Smooth muscle cell (in vitro differentiated cells): Measurements from ENCODE around the gene CACNA2D2. TPM values are rescaled to one million over a fixed set of nuclear protein-coding genes. Genes with fewer than 3 reads are reported as not detected.
A peak's percentile ranks its signal among the peaks of the same experiment; 100 is the strongest.

ENCODE experiments used
- DNase-seq: peaks from one replicate; lab custom pipeline; 2025; ENCODE audit not compliant: unreplicated experiment; lab: John Stamatoyannopoulos, UW
- H2AFZ ChIP-seq: fragments of 200-600 bp; sonication (generic); 2 replicates; pipeline ENCODE4 v1.6.0; 2016; ENCODE audit warnings: antibody characterized with exemption, low read depth, mild to moderate bottlenecking
- H3F3A ChIP-seq: fragments of 200-600 bp; sonication (generic); 2 replicates; pipeline ENCODE4 v1.6.0; 2017; ENCODE audit warnings: antibody characterized with exemption, low read depth
- H3K27ac ChIP-seq: fragments of 200-600 bp; sonication (generic); 2 replicates; pipeline ENCODE4 v1.5.1; 2016; ENCODE audit warnings: low read depth, mild to moderate bottlenecking
- H3K27me3 ChIP-seq: fragments of 200-600 bp; sonication (generic); 2 replicates; pipeline ENCODE4 v1.6.1; 2016; ENCODE audit warnings: low read depth, mild to moderate bottlenecking
- H3K36me3 ChIP-seq: fragments of 200-600 bp; sonication (generic); 2 replicates; pipeline ENCODE4 v1.5.1; 2016; ENCODE audit warnings: low read depth
- H3K4me1 ChIP-seq: fragments of 200-600 bp; sonication (generic); 2 replicates; pipeline ENCODE4 v1.5.1; 2016; ENCODE audit warnings: low read depth
- H3K4me2 ChIP-seq: fragments of 200-600 bp; sonication (generic); 2 replicates; pipeline ENCODE4 v1.6.0; 2016; ENCODE audit warnings: mild to moderate bottlenecking
- H3K4me3 ChIP-seq: fragments of 200-600 bp; sonication (generic); 2 replicates; pipeline ENCODE4 v1.5.1; 2016; ENCODE audit warnings: mild to moderate bottlenecking
- H3K79me2 ChIP-seq: fragments of 200-600 bp; sonication (generic); 2 replicates; pipeline ENCODE4 v1.6.0; 2016; ENCODE audit warnings: low read depth, mild to moderate bottlenecking
- H3K9ac ChIP-seq: fragments of 200-600 bp; sonication (generic); 2 replicates; pipeline ENCODE4 v1.6.0; 2016; ENCODE audit warnings: low read depth
- H3K9me3 ChIP-seq: fragments of 200-600 bp; sonication (generic); replicated peaks from 2 replicates; pipeline ENCODE4 v1.5.1; 2016; ENCODE audit warnings: low read depth
- H4K20me1 ChIP-seq: fragments of 200-600 bp; sonication (generic); 2 replicates; pipeline ENCODE4 v1.6.0; 2016; ENCODE audit warnings: low read depth
- WGBS: methylation state at CpG from one replicate; pipeline ENCODE4 v1.1.7; 2016; ENCODE audit warnings: low lambda C conversion rate; 5-methylcytosine and 5-hydroxymethylcytosine counted together
- polyA plus RNA-seq: library from polyadenylated mRNA; unstranded; fragments of >200 nt; fragmentation: Nextera tagmentation; extraction: Ambion mirVana; gene quantifications from 2 replicates; pipeline ENCODE4 v1.2.1, GENCODE V29; 2016
- total RNA-seq: library from RNA; depleted of rRNA; stranded (reverse); fragments of >200 nt; gene quantifications from 2 replicates; pipeline ENCODE4 v1.2.3, GENCODE V29; 2014
- TF ChIP-seq, protein P1 (sequence below): fragments of 200-600 bp; sonication (generic); IDR thresholded peaks from 2 replicates; pipeline ENCODE4 v1.5.1; 2017; ENCODE audit warnings: borderline replicate concordance, mild to moderate bottlenecking, antibody characterized with exemption; ENCODE audit not compliant: insufficient read depth, poor library complexity, severe bottlenecking

The CACNA2D2 gene
- total and polyA plus RNA-seq, 2 experiments from 2014 or later, result 0.27 to 0.51 TPM

DNA sequence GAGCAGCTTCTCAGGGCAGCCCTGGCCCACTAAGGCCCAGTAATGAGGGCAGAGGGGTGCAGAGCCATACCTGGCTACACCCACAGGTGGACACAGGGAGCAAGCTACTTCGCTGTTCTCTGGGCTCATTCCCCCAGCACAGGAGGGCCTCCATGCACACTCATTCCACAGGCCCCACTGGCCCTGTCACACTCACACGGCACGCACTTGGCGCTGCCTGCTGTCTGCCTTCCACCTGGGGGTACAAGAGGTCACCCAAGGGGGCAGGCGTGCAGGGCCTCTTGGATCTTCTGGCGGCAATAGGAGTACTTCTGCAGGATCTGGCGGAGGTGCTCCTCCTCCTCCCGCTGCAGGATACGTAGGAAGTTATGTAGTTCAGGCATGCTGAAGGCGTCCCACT lies 173.1 kb downstream of the CACNA2D2 start:
- H3K27ac ChIP-seq, result no peak overlapping the region
- H3K9me3 ChIP-seq, result no peaks in the 10 kb centered on the region
- no peak overlapping the region for H2AFZ ChIP-seq
- no peak overlapping the region for H3K4me2 ChIP-seq
- peaks cover 16% of the 10 kb centered on the region for H3F3A ChIP-seq
- H3K36me3 ChIP-seq, result no peaks in the 10 kb centered on the region
- peaks cover 63% of the 10 kb centered on the region for H3K79me2 ChIP-seq
- H3K27me3 ChIP-seq, result no peaks in the 10 kb centered on the region
- H3K4me1 ChIP-seq, result peaks cover 24% of the 10 kb centered on the region
- DNase-seq, result no peak
- H3K9ac ChIP-seq, result no peak overlapping the region
- H4K20me1 ChIP-seq, result peaks cover 39% of the 10 kb centered on the region
- 98% methylated on average over 10 of the region's 10 CpGs for WGBS
- TF ChIP-seq, protein P1, sequence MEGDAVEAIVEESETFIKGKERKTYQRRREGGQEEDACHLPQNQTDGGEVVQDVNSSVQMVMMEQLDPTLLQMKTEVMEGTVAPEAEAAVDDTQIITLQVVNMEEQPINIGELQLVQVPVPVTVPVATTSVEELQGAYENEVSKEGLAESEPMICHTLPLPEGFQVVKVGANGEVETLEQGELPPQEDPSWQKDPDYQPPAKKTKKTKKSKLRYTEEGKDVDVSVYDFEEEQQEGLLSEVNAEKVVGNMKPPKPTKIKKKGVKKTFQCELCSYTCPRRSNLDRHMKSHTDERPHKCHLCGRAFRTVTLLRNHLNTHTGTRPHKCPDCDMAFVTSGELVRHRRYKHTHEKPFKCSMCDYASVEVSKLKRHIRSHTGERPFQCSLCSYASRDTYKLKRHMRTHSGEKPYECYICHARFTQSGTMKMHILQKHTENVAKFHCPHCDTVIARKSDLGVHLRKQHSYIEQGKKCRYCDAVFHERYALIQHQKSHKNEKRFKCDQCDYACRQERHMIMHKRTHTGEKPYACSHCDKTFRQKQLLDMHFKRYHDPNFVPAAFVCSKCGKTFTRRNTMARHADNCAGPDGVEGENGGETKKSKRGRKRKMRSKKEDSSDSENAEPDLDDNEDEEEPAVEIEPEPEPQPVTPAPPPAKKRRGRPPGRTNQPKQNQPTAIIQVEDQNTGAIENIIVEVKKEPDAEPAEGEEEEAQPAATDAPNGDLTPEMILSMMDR, result no peak
- H3K4me3 ChIP-seq, result no peak overlapping the region

DNA sequence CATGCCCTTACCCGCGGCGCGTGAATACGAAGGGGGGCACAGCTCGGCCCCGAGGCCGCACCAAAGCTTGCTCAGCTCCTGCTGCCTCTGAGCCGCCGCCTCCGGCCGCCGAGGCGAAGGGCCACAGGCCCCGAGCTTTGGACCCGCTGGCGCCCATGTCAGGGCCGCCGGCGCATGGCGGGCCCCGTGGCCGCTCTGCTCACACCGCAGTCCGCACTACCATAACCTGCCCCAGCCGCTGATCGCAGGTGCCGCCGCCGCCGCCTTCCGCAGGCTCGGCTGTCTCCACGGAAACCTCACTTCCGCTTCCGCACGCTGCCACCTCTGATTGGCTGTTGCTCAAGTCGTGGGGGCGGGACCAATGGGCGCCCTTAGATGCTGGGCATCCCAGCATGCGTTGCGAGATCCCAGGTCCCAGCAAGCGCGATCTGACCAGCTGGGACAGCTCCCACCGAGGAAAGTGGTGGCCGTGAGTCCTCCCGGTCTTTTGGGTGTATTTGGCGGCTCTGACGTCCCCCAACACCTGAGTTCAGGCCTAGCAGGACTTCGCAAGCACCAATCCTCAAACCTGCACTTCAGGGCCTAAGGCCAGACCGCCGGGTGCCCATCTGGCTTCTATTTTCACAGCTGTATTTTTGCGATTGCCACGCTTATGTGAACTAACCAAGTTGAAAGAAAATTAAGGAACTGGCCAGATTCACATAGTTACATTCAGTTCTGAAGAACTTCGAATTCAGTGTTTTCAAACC lies 175.3 kb downstream of the CACNA2D2 start, which contains the start of gene TUSC2:
Gene TUSC2, minus strand, starts transcription at position 281 of the 749 bp plus-strand sequence. Its CDS starts 124 bp downstream, at position 157.
- H3K4me2 ChIP-seq, result peak within 1 kb of the TSS; percentile 94
- peak within 1 kb of the TSS; percentile 64 for H2AFZ ChIP-seq
- peaks cover 17% of the 10 kb centered on the region for H4K20me1 ChIP-seq
- peaks cover 41% of the 10 kb centered on the region for H3K79me2 ChIP-seq
- H3K4me3 ChIP-seq, result peak within 1 kb of the TSS; percentile 84
- peak within 1 kb of the TSS; percentile 86 for H3K9ac ChIP-seq
- peak; percentile 72 for DNase-seq
- TF ChIP-seq, protein P1, result no peak
- H3K27me3 ChIP-seq, result no peaks in the 10 kb centered on the region
- H3K9me3 ChIP-seq, result no peaks in the 10 kb centered on the region
- peaks cover 15% of the 10 kb centered on the region for H3F3A ChIP-seq
- H3K27ac ChIP-seq, result peak within 1 kb of the TSS; percentile 69
- H3K36me3 ChIP-seq, result no peaks in the 10 kb centered on the region
- H3K4me1 ChIP-seq, result peaks cover 9% of the 10 kb centered on the region
- WGBS, result 6% methylated on average over 55 of the region's 55 CpGs

DNA sequence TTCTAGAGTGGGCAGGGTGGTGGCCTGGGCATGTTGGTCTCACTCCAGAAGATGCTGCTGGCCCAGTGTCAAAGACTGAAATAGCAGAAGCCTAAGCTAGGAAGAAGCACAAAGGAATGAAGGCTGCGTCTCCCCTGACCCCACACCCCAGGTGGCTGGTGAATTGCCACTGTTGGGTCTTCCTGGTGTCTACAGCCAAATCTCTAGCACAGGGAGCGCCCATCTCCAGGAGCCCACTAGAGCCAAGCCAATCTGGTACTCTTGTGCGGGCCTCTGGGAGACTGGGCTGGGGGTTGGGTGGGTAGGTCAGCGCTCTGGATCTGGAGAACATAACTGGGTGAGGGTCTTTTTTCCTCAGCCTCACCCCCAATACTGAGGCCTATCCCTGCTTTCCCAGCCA lies 176.3 kb downstream of the CACNA2D2 start:
- peak overlapping the region; percentile 84 for H3K4me3 ChIP-seq
- DNase-seq, result no peak
- no peak overlapping the region for H3K27ac ChIP-seq
- H4K20me1 ChIP-seq, result peaks cover 7% of the 10 kb centered on the region
- 90% methylated on average over 4 of the region's 4 CpGs for WGBS
- H3K27me3 ChIP-seq, result no peaks in the 10 kb centered on the region
- H3F3A ChIP-seq, result peaks cover 17% of the 10 kb centered on the region
- peaks cover 16% of the 10 kb centered on the region for H3K4me1 ChIP-seq
- H3K79me2 ChIP-seq, result peaks cover 31% of the 10 kb centered on the region
- peak overlapping the region; percentile 86 for H3K9ac ChIP-seq
- H3K9me3 ChIP-seq, result no peaks in the 10 kb centered on the region
- H3K36me3 ChIP-seq, result no peaks in the 10 kb centered on the region
- H2AFZ ChIP-seq, result no peak overlapping the region
- peak overlapping the region; percentile 94 for H3K4me2 ChIP-seq
- TF ChIP-seq, protein P1, result no peak
